K562 treated with DMSO at 1 percent for 4 hours (cell line): ENCODE data around the gene SCRN3. TPM values are rescaled to one million over a fixed set of nuclear protein-coding genes. Genes with fewer than 3 reads are reported as not detected.

Experiments used
- total RNA-seq: library from RNA; unstranded; fragments of 300-600 nt; gene quantifications from 2 replicates; pipeline ENCODE4 v1.2.3, GENCODE V29; 2022; ENCODE audit not compliant: insufficient read depth

Gene SCRN3, protein sequence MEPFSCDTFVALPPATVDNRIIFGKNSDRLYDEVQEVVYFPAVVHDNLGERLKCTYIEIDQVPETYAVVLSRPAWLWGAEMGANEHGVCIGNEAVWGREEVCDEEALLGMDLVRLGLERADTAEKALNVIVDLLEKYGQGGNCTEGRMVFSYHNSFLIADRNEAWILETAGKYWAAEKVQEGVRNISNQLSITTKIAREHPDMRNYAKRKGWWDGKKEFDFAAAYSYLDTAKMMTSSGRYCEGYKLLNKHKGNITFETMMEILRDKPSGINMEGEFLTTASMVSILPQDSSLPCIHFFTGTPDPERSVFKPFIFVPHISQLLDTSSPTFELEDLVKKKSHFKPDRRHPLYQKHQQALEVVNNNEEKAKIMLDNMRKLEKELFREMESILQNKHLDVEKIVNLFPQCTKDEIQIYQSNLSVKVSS
- total RNA-seq = 13.7 and 15.6 TPM in 2 replicates

GRCh38 chr2:174395284-174395968 is at the start of gene SCRN3:
SCRN3 (plus strand) TSS chr2:174395730; CDS start chr2:174398284, 2,554 bp downstream.

Other genes starting within 250 kb of the SCRN3 start
- 99.2 and 127 TPM in 2 replicates for gene OLA1, start 147.2 kb upstream of the SCRN3 start, total RNA-seq
- gene SP9, start 60.8 kb upstream of the SCRN3 start, total RNA-seq = 0.39 and 0.49 TPM in 2 replicates
- 0.13 TPM in 1 of 2 replicates, not detected in the other for gene GPR155, start 91.3 kb downstream of the SCRN3 start, total RNA-seq
- gene WIPF1, start 202.1 kb downstream of the SCRN3 start, total RNA-seq = 7.1 and 10.4 TPM in 2 replicates